ENCODE data around the gene NELL2. TPM values are rescaled to one million over a fixed set of nuclear protein-coding genes. Genes with fewer than 3 reads are reported as not detected.

NELL2 gene
- total RNA-seq, 1 experiment from 2014 or later = 0.80 TPM

- Histone ChIP-seq H3K9me2 (replicated peaks; ENCODE audit: low read length) (no peaks in the 10 kb centered on the region), H2AFZ (ENCODE audit: low read length) (no peak overlapping the region), H3K27me3 (ENCODE audit: low read length) (peaks cover 10% of the 10 kb centered on the region; the same call in 1 of the 2 replicates), H3K9ac (ENCODE audit: low read length) (no peak overlapping the region), H3K79me2 (ENCODE audit: low read length) (no peaks in the 10 kb centered on the region), H3F3A (ENCODE audit: low read length, unreplicated experiment) (no peaks in the 10 kb centered on the region), H3K36me3 (ENCODE audit: low read depth, low read length) (no peaks in the 10 kb centered on the region), H4K20me1 (ENCODE audit: low read length) (no peaks in the 10 kb centered on the region), H3K4me1 (ENCODE audit: insufficient read depth, low read length) (no peaks in the 10 kb centered on the region), H3K4me2 (ENCODE audit: low read length) (no peak overlapping the region), H3K9me3 (ENCODE audit: low read length) (no peaks in the 10 kb centered on the region), H3K4me3 (ENCODE audit: low read length) (no peak overlapping the region), H3K27ac (ENCODE audit: low read length) (no peak overlapping the region)
- TF ChIP-seq EZH2phosphoT487 (IDR thresholded peaks at IDR 0.05; ENCODE audit: borderline replicate concordance, low read length) = no peak
- no peak for TF ChIP-seq EZH2 (IDR thresholded peaks at IDR 0.05; ENCODE audit: low read length, unreplicated experiment)
- TF ChIP-seq CTCF (conservative IDR thresholded peaks at IDR 0.05; ENCODE audit: low read depth, low read length) = no peak
- CTCF ChIA-PET = no interaction called here
- ATAC-seq (no peak), DNase-seq (no peak)
- POLR2A ChIA-PET (ENCODE audit: unreplicated experiment) = no interaction called here
- no TSS peak for BruUV-seq (replicated peaks)
- intact Hi-C loops (cut with micrococcal nuclease) = no loop called here
Measured at GRCh38 chr12:44763021-44763420, 113.1 kb downstream of the NELL2 start.

- H3K4me3 ChIP-seq (ENCODE audit: low read length) = no peak overlapping the region
- peaks cover 20% of the 10 kb centered on the region for H3K27me3 ChIP-seq (ENCODE audit: low read length)
- no peaks in the 10 kb centered on the region for H3K9me2 ChIP-seq (replicated peaks; ENCODE audit: low read length)
- H3K4me1 ChIP-seq (ENCODE audit: insufficient read depth, low read length) = no peaks in the 10 kb centered on the region
- no peaks in the 10 kb centered on the region for H3K36me3 ChIP-seq (ENCODE audit: low read depth, low read length)
- H4K20me1 ChIP-seq (ENCODE audit: low read length) = no peaks in the 10 kb centered on the region
- DNase-seq (no peak), ATAC-seq (no peak)
- no peaks in the 10 kb centered on the region for H3F3A ChIP-seq (ENCODE audit: low read length, unreplicated experiment)
- no peaks in the 10 kb centered on the region for H3K9me3 ChIP-seq (ENCODE audit: low read length)
- TF ChIP-seq EZH2 (IDR thresholded peaks at IDR 0.05; ENCODE audit: low read length, unreplicated experiment) = no peak
- TF ChIP-seq CTCF (conservative IDR thresholded peaks at IDR 0.05; ENCODE audit: low read depth, low read length) = no peak
- no peak for TF ChIP-seq EZH2phosphoT487 (IDR thresholded peaks at IDR 0.05; ENCODE audit: borderline replicate concordance, low read length)
- no peak overlapping the region for H3K4me2 ChIP-seq (ENCODE audit: low read length)
- no peak overlapping the region for H3K27ac ChIP-seq (ENCODE audit: low read length)
- no TSS peak for BruUV-seq (replicated peaks)
- intact Hi-C loops (cut with micrococcal nuclease) = no loop called here
- no peak overlapping the region for H3K9ac ChIP-seq (ENCODE audit: low read length)
- no peak overlapping the region for H2AFZ ChIP-seq (ENCODE audit: low read length)
- no peaks in the 10 kb centered on the region for H3K79me2 ChIP-seq (ENCODE audit: low read length)
- ChIA-PET CTCF (interaction anchor here (0.7 kb wide), 1 partner anchor 23 kb away, joined by 3 read pairs; no protein-coding TSS in a partner anchor), POLR2A (ENCODE audit: unreplicated experiment) (no interaction called here)
Measured at GRCh38 chr12:44759289-44759688, 116.8 kb downstream of the NELL2 start.

- H3K9me2 ChIP-seq (replicated peaks; ENCODE audit: low read length) = no peaks in the 10 kb centered on the region
- ChIA-PET POLR2A (ENCODE audit: unreplicated experiment) (no interaction called here), CTCF (no interaction called here)
- no TSS peak for BruUV-seq (replicated peaks)
- no peaks in the 10 kb centered on the region for H3K36me3 ChIP-seq (ENCODE audit: low read depth, low read length)
- no peaks in the 10 kb centered on the region for H3F3A ChIP-seq (ENCODE audit: low read length, unreplicated experiment)
- H4K20me1 ChIP-seq (ENCODE audit: low read length) = no peaks in the 10 kb centered on the region
- no peak for ATAC-seq
- no peaks in the 10 kb centered on the region for H3K9me3 ChIP-seq (ENCODE audit: low read length)
- no peak overlapping the region for H3K27ac ChIP-seq (ENCODE audit: low read length)
- intact Hi-C loops (cut with micrococcal nuclease) = no loop called here
- no peak overlapping the region for H3K4me2 ChIP-seq (ENCODE audit: low read length)
- no peak for DNase-seq
- no peak overlapping the region for H3K4me3 ChIP-seq (ENCODE audit: low read length)
- no peak for TF ChIP-seq EZH2phosphoT487 (IDR thresholded peaks at IDR 0.05; ENCODE audit: borderline replicate concordance, low read length)
- no peaks in the 10 kb centered on the region for H3K79me2 ChIP-seq (ENCODE audit: low read length)
- H3K9ac ChIP-seq (ENCODE audit: low read length) = no peak overlapping the region
- H2AFZ ChIP-seq (ENCODE audit: low read length) = no peak overlapping the region
- no peaks in the 10 kb centered on the region for H3K4me1 ChIP-seq (ENCODE audit: insufficient read depth, low read length)
- peaks cover 19% of the 10 kb centered on the region for H3K27me3 ChIP-seq (ENCODE audit: low read length)
Measured at GRCh38 chr12:44750468-44750867, 125.6 kb downstream of the NELL2 start.
